Measurements from ENCODE around the gene ATL1. TPM values are rescaled to one million over a fixed set of nuclear protein-coding genes. Genes with fewer than 3 reads are reported as not detected.

The ATL1 gene
- polyA plus RNA-seq, 6 donors from 2014 or later = 2.1 to 7.1 (median 5.2) TPM

GRCh38 chr14:50676814-50677516 is 117.0 kb downstream of the ATL1 start:
- Mint-ChIP-seq H3K36me3 (no peaks in the 10 kb centered on the region), H3K4me3 (peak overlapping the region; percentile 54 to 86 (median 78)), H3K9me3 (peaks cover 0 to 4% (median 0%) of the 10 kb centered on the region in 7 donors), H3K27ac (peak overlapping the region; percentile 63 to 98 (median 90)), H3K27me3 (no peaks in the 10 kb centered on the region), H3K4me1 (peaks cover 23 to 54% (median 30%) of the 10 kb centered on the region in 3 donors)
- peak; percentile 19 for DNase-seq
- ATAC-seq (ENCODE audit: low read depth in 2 of 2) = peak; percentile 40 to 49

GRCh38 chr14:50677527-50678063 is 117.7 kb downstream of the ATL1 start:
- H3K27me3 Mint-ChIP-seq = no peaks in the 10 kb centered on the region
- ATAC-seq (ENCODE audit: low read depth in 2 of 2) (peak; percentile 96 to 97), DNase-seq (peak; percentile 71)
- H3K4me3 Mint-ChIP-seq = peak overlapping the region; percentile 25 to 86 (median 70)
- peak overlapping the region; percentile 63 to 98 (median 90) for H3K27ac Mint-ChIP-seq
- H3K36me3 Mint-ChIP-seq = no peaks in the 10 kb centered on the region
- peaks cover 0 to 4% (median 0%) of the 10 kb centered on the region in 7 donors for H3K9me3 Mint-ChIP-seq
- H3K4me1 Mint-ChIP-seq = peaks cover 23 to 54% (median 30%) of the 10 kb centered on the region in 3 donors

- H3K27me3 Mint-ChIP-seq = no peaks in the 10 kb centered on the region
- peak overlapping the region; percentile 41 to 98 (median 89) for H3K27ac Mint-ChIP-seq
These were observed 118.2 kb downstream of the ATL1 start for GRCh38 chr14:50678163-50678562.

GRCh38 chr14:50679674-50680073 is 119.7 kb downstream of the ATL1 start:
- H3K27ac Mint-ChIP-seq = peak overlapping the region in 3 of 6 donors; percentile 14 to 75 (median 65)
- H3K36me3 Mint-ChIP-seq = no peaks in the 10 kb centered on the region
- peaks cover 23 to 54% (median 30%) of the 10 kb centered on the region in 3 donors for H3K4me1 Mint-ChIP-seq
- DNase-seq (no peak), ATAC-seq (ENCODE audit: low read depth in 2 of 2) (no peak)
- H3K9me3 Mint-ChIP-seq = peaks cover 0 to 7% (median 0%) of the 10 kb centered on the region in 7 donors
- no peaks in the 10 kb centered on the region for H3K27me3 Mint-ChIP-seq
- peak overlapping the region in 1 of 8 donors; percentile 57 for H3K4me3 Mint-ChIP-seq

More at GRCh38 chr14:50678163-50678562, 118.2 kb downstream of the ATL1 start:
- Mint-ChIP-seq H3K9me3 (peaks cover 0 to 4% (median 0%) of the 10 kb centered on the region in 7 donors), H3K4me1 (peaks cover 23 to 54% (median 30%) of the 10 kb centered on the region in 3 donors), H3K4me3 (peak overlapping the region in 6 of 8 donors; percentile 6 to 86 (median 56)), H3K36me3 (no peaks in the 10 kb centered on the region)
- no peak for ATAC-seq (ENCODE audit: low read depth in 2 of 2)
- no peak for DNase-seq

Other genes with a start within 250 kb of the ATL1 start
- 1 to 10 TPM in 5 of 6 donors, not detected in 1; 1.5 to 3.6 (median 2.2) TPM for gene L2HGDH, start 247.9 kb upstream of the ATL1 start, polyA plus RNA-seq (ENCODE audit: low read depth in 6 of 6)
- 10 to 100 TPM; 19.4 to 32.4 (median 28.3) TPM for gene DMAC2L, start 247.8 kb upstream of the ATL1 start, polyA plus RNA-seq (ENCODE audit: low read depth in 6 of 6)
- gene CDKL1, start 163.3 kb upstream of the ATL1 start, polyA plus RNA-seq (ENCODE audit: low read depth in 6 of 6) = 10 to 100 TPM in 4 of 6 donors, 1 to 10 TPM in 2; 1.4 to 20.2 (median 12.8) TPM
- gene MAP4K5, start 27.6 kb upstream of the ATL1 start, polyA plus RNA-seq (ENCODE audit: low read depth in 6 of 6) = 10 to 100 TPM; 25.8 to 45.3 (median 35.4) TPM
- gene SAV1, start 108.2 kb downstream of the ATL1 start, polyA plus RNA-seq (ENCODE audit: low read depth in 6 of 6) = 10 to 100 TPM; 62.6 to 89.9 (median 71.4) TPM

All from naive B cell (primary cell).